Neural cell (in vitro differentiated cells): ENCODE results near the gene TNIP1. TPM values are rescaled to one million over a fixed set of nuclear protein-coding genes. Genes with fewer than 3 reads are reported as not detected.

ENCODE experiments used
- H2AFZ ChIP-seq: fragments of 200-600, 300-800 bp; sonication (generic), shearing (Covaris generic); 2 replicates; pipeline ENCODE4 v1.6.0; 2014; ENCODE audit warnings: low read depth, mild to moderate bottlenecking, antibody characterized with exemption, low read length, moderate library complexity
- H3F3A ChIP-seq: fragments of 200-600 bp; shearing (Covaris generic); 2 replicates; pipeline ENCODE4 v1.6.1; 2016; ENCODE audit warnings: mild to moderate bottlenecking, moderate library complexity, mixed read lengths, antibody characterized with exemption, low read length; ENCODE audit not compliant: insufficient read depth, poor library complexity, severe bottlenecking
- H3K27ac ChIP-seq: fragments of 200-600, 300-800 bp; sonication (generic), shearing (Covaris generic); 2 replicates; pipeline ENCODE4 v1.5.1; 2014; ENCODE audit warnings: mild to moderate bottlenecking, low read length, moderate library complexity
- H3K27me3 ChIP-seq: fragments of 300-800, 200-600 bp; sonication (generic), shearing (Covaris generic); 2 replicates; pipeline ENCODE4 v1.6.0; 2014; ENCODE audit warnings: mild to moderate bottlenecking, low read depth, low read length, moderate library complexity; ENCODE audit not compliant: insufficient read depth
- H3K36me3 ChIP-seq: fragments of 300-800, 200-600 bp; sonication (generic), shearing (Covaris generic); 2 replicates; pipeline ENCODE4 v1.5.1; 2014; ENCODE audit warnings: mild to moderate bottlenecking, antibody characterized with exemption, low read length, moderate library complexity; ENCODE audit not compliant: insufficient read depth
- H3K4me2 ChIP-seq: fragments of 300-800, 200-600 bp; sonication (generic), shearing (Covaris generic); 2 replicates; pipeline ENCODE4 v1.6.0; 2014; ENCODE audit warnings: mild to moderate bottlenecking, low read length
- H3K4me3 ChIP-seq: fragments of 300-800, 200-600 bp; sonication (generic), shearing (Covaris generic); 2 replicates; pipeline ENCODE4 v1.5.1; 2014; ENCODE audit warnings: mild to moderate bottlenecking, low read length, moderate library complexity
- H3K79me2 ChIP-seq: fragments of 200-600 bp; shearing (Covaris generic); replicated peaks from 2 replicates; pipeline ENCODE4 v1.6.0; 2014; ENCODE audit warnings: mild to moderate bottlenecking, low read length, moderate library complexity; ENCODE audit not compliant: insufficient read depth
- H3K9ac ChIP-seq: fragments of 300-800, 200-600 bp; sonication (generic), shearing (Covaris generic); 2 replicates; pipeline ENCODE4 v1.6.1; 2016; ENCODE audit warnings: mild to moderate bottlenecking, low read length, mixed read lengths
- H3K9me2 ChIP-seq: fragments of 200-600 bp; shearing (Covaris generic); 2 replicates; pipeline ENCODE4 v1.6.1; 2016; ENCODE audit warnings: mild to moderate bottlenecking, low read length, mixed read lengths; ENCODE audit not compliant: insufficient read depth
- H3K9me3 ChIP-seq: fragments of 200-600, 300-800 bp; sonication (generic), shearing (Covaris generic); 2 replicates; pipeline ENCODE4 v1.6.1; 2016; ENCODE audit warnings: mild to moderate bottlenecking, mixed run types, low read length, moderate library complexity, mixed read lengths
- H4K20me1 ChIP-seq: fragments of 200-600 bp; shearing (Covaris generic); 2 replicates; pipeline ENCODE4 v1.6.1; 2016; ENCODE audit warnings: mild to moderate bottlenecking, mixed run types; ENCODE audit not compliant: insufficient read depth
- CTCF ChIP-seq: fragments of 450-650 bp; IDR thresholded peaks from 2 replicates; pipeline ENCODE4 v1.5.1; 2014; ENCODE audit warnings: antibody characterized with exemption, mild to moderate bottlenecking, moderate library complexity; ENCODE audit not compliant: poor library complexity, severe bottlenecking
- EP300 ChIP-seq: fragments of 450-650 bp; conservative IDR thresholded peaks from 2 replicates; pipeline ENCODE4 v1.6.1; 2014; ENCODE audit warnings: antibody characterized with exemption, mild to moderate bottlenecking, moderate library complexity; ENCODE audit not compliant: poor library complexity, severe bottlenecking
- EZH2 ChIP-seq: fragments of 200-600, 300-800 bp; shearing (Covaris generic), sonication (generic); IDR thresholded peaks from 2 replicates; pipeline ENCODE4 v1.6.1; 2014; ENCODE audit warnings: antibody characterized with exemption, low read length, borderline replicate concordance, mild to moderate bottlenecking; ENCODE audit not compliant: insufficient read depth, poor library complexity, severe bottlenecking
- MXI1 ChIP-seq: fragments of 450-650 bp; conservative IDR thresholded peaks from 2 replicates; pipeline ENCODE4 v1.6.1; 2014; ENCODE audit warnings: antibody characterized with exemption, mild to moderate bottlenecking; ENCODE audit not compliant: poor library complexity, severe bottlenecking
- POLR2AphosphoS5 ChIP-seq: IDR thresholded peaks from 2 replicates; pipeline ENCODE4 v1.6.1; 2012
- RAD21 ChIP-seq: fragments of 450-650 bp; conservative IDR thresholded peaks from 2 replicates; pipeline ENCODE4 v1.6.1; 2014; ENCODE audit warnings: antibody characterized with exemption, mild to moderate bottlenecking, moderate library complexity
- REST ChIP-seq: IDR thresholded peaks from 2 replicates; pipeline ENCODE4 v1.6.1; 2012; ENCODE audit warnings: borderline replicate concordance
- SMC3 ChIP-seq: fragments of 450-650 bp; conservative IDR thresholded peaks from 2 replicates; pipeline ENCODE4 v1.6.1; 2014; ENCODE audit warnings: antibody characterized with exemption, mild to moderate bottlenecking, moderate library complexity; ENCODE audit not compliant: poor library complexity
- TAF1 ChIP-seq: IDR thresholded peaks from 2 replicates; pipeline ENCODE4 v1.6.1; 2012; ENCODE audit warnings: low read depth
- polyA plus RNA-seq: library from polyadenylated mRNA; depleted of rRNA; stranded (reverse); fragments of >200 nt; gene quantifications from 2 replicates; pipeline ENCODE4 v1.2.3, GENCODE V29; 2014

The TNIP1 gene
- polyA plus RNA-seq, 1 donor from 2014 or later: 3.3 TPM

- Histone ChIP-seq H3K79me2 (no peaks in the 10 kb centered on the region), H3K4me2 (no peak overlapping the region)
These were observed 2.9 kb downstream of the TNIP1 start for GRCh38 chr5:151077967-151078366.

GRCh38 chr5:151077419-151077818, 3.4 kb downstream of the TNIP1 start:
- Histone ChIP-seq H3K4me3 (no peak overlapping the region), H3K36me3 (no peaks in the 10 kb centered on the region), H3K9ac (no peak overlapping the region), H2AFZ (no peak overlapping the region), H4K20me1 (no peaks in the 10 kb centered on the region), H3K79me2 (no peaks in the 10 kb centered on the region), H3K9me3 (no peaks in the 10 kb centered on the region), H3K27me3 (no peaks in the 10 kb centered on the region), H3K4me2 (no peak overlapping the region), H3K27ac (no peak overlapping the region), H3F3A (no peaks in the 10 kb centered on the region), H3K9me2 (no peaks in the 10 kb centered on the region)
- TF ChIP-seq EZH2 (no peak), RAD21 (no peak), SMC3 (no peak), MXI1 (no peak), POLR2AphosphoS5 (no peak), EP300 (no peak), REST (no peak), TAF1 (no peak)

More at GRCh38 chr5:151077967-151078366, 2.9 kb downstream of the TNIP1 start:
- TF ChIP-seq SMC3: no peak
- TF ChIP-seq RAD21: no peak
- no peak for TF ChIP-seq CTCF
- no peak for TF ChIP-seq REST
- TF ChIP-seq EP300: no peak
- H4K20me1 ChIP-seq: no peaks in the 10 kb centered on the region
- H3K27ac ChIP-seq: no peak overlapping the region
- no peak overlapping the region for H3K9ac ChIP-seq
- H3F3A ChIP-seq: no peaks in the 10 kb centered on the region
- no peaks in the 10 kb centered on the region for H3K27me3 ChIP-seq
- H3K4me3 ChIP-seq: no peak overlapping the region
- no peak overlapping the region for H2AFZ ChIP-seq
- H3K9me2 ChIP-seq: no peaks in the 10 kb centered on the region
- H3K36me3 ChIP-seq: no peaks in the 10 kb centered on the region
- H3K9me3 ChIP-seq: no peaks in the 10 kb centered on the region
